ENCODE data around the gene PITPNC1. TPM values are rescaled to one million over a fixed set of nuclear protein-coding genes. Genes with fewer than 3 reads are reported as not detected.

The PITPNC1 gene
- total RNA-seq, 3 donors from 2014 or later = 11.0 to 17.7 (median 14.8) TPM

DNA sequence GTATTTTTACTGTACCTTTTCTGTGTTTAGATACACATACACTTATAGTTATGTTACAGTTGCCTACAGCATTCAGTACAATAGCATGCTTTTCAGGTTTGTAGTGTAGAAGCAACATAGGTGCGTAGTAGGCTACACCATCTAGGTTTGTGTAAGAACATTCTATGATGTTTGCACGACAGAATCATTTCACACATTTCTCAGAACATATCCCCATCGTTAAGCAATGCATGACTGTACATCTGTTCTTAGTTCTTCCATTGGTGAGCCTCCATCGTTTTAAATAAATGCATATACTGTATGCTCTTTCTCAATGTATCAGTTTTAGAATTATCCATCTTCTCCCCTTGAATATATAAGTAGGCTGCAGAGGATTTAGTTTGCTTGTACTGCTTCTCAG is 122.6 kb downstream of the PITPNC1 start:
- TF ChIP-seq, protein P1, sequence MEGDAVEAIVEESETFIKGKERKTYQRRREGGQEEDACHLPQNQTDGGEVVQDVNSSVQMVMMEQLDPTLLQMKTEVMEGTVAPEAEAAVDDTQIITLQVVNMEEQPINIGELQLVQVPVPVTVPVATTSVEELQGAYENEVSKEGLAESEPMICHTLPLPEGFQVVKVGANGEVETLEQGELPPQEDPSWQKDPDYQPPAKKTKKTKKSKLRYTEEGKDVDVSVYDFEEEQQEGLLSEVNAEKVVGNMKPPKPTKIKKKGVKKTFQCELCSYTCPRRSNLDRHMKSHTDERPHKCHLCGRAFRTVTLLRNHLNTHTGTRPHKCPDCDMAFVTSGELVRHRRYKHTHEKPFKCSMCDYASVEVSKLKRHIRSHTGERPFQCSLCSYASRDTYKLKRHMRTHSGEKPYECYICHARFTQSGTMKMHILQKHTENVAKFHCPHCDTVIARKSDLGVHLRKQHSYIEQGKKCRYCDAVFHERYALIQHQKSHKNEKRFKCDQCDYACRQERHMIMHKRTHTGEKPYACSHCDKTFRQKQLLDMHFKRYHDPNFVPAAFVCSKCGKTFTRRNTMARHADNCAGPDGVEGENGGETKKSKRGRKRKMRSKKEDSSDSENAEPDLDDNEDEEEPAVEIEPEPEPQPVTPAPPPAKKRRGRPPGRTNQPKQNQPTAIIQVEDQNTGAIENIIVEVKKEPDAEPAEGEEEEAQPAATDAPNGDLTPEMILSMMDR (IDR thresholded peaks at IDR 0.05) = no peak
- TF ChIP-seq POLR2AphosphoS5 (IDR thresholded peaks at IDR 0.05) = no peak
- TF ChIP-seq POLR2A (IDR thresholded peaks at IDR 0.05) = no peak
- intact Hi-C loops (cut with DNase I; ENCODE audit: low total_unique reads) = no loop called here
- no peak overlapping the region for H3K27ac ChIP-seq

DNA sequence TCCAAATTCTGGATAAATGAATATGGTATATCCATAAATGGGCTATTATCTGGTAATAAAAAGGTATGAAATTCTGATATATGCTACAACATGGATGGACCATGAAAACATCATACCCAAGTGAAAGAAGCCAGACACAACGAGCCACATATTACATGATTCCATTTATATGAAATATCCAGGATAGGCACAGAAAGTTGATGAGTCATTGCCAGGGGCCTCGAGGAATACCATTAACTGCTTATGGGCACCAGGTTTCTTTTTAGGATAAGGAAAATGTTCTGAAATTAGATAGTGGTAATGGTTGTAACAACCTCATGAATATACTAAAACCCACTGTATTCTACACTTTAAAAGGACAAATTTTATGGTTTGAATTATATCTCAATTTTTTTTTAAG is 123.2 kb downstream of the PITPNC1 start:
- TF ChIP-seq POLR2A (IDR thresholded peaks at IDR 0.05) (no peak), POLR2AphosphoS5 (IDR thresholded peaks at IDR 0.05) (no peak)
- TF ChIP-seq, protein P1 (IDR thresholded peaks at IDR 0.05) = no peak
- Histone ChIP-seq H3K36me3 (no peaks in the 10 kb centered on the region), H3K9me3 (no peaks in the 10 kb centered on the region), H3K27ac (no peak overlapping the region), H3K4me1 (no peaks in the 10 kb centered on the region), H3K27me3 (no peaks in the 10 kb centered on the region), H3K4me3 (no peak overlapping the region)
- DNase-seq (ENCODE audit: low spot score in 2 of 2) = no peak
- intact Hi-C loops (cut with DNase I; ENCODE audit: low total_unique reads) = no loop called here

More for the DNA sequence above, 122.6 kb downstream of the PITPNC1 start:
- no peaks in the 10 kb centered on the region for H3K36me3 ChIP-seq
- H3K27me3 ChIP-seq = no peaks in the 10 kb centered on the region
- H3K9me3 ChIP-seq = no peaks in the 10 kb centered on the region
- H3K4me3 ChIP-seq = no peak overlapping the region
- H3K4me1 ChIP-seq = no peaks in the 10 kb centered on the region
- DNase-seq (ENCODE audit: low spot score in 2 of 2) = no peak

DNA sequence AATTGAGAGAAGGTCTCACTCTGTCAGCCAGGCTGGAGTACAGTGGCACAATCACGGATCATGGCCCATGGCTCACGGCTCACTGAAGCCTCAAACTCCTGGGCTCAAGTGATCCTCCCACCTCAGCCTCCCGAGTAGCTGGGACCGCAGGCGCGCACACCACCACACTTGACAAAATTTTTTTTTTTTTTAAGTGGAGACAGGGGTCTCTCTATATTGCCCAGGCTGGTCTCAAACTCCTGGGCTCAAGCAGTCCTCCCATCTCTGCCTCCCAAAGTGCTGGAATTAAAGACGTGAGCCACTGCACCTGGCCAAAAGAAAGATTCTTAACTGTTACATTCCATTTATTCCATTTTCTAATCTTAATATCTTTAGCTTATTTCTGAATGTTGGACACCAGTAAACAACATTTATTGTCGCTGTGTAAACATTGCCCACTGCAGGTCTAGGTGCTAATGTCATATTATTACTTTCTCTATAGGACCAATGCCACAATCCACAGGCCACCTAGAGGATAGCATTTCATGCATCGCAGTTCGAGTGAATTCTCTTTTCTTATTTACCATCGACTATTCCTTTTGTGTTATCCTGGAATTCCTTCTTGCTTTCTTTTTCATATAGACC is 123.7 kb downstream of the PITPNC1 start:
- no peak overlapping the region for H3K27ac ChIP-seq
- no peaks in the 10 kb centered on the region for H3K36me3 ChIP-seq
- H3K4me1 ChIP-seq = no peaks in the 10 kb centered on the region
- TF ChIP-seq, protein P1 (IDR thresholded peaks at IDR 0.05) = no peak
- TF ChIP-seq POLR2A (IDR thresholded peaks at IDR 0.05) (no peak), POLR2AphosphoS5 (IDR thresholded peaks at IDR 0.05) (no peak)
- H3K27me3 ChIP-seq = no peaks in the 10 kb centered on the region
- intact Hi-C loops (cut with DNase I; ENCODE audit: low total_unique reads) = no loop called here
- no peak for DNase-seq (ENCODE audit: low spot score in 2 of 2)
- H3K4me3 ChIP-seq = no peak overlapping the region
- H3K9me3 ChIP-seq = no peaks in the 10 kb centered on the region

DNA sequence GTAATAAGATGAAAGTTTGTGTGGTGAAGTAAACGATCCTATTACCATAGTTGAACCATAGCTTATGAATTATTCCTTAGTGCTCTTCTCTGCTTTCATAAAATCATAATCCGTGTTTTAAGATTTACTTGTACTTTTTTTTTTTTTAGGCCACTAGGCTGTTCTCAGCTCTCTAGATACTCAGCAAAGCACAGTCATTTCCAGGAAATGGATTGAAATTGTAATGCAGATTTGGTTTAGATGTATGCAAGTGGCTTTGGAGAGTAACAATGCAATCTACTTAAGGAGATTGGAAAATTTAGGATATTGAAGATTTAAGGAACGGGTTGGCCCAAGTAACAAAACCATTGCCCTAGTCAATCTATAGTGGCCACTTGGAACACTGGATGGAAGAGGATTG is 125.1 kb downstream of the PITPNC1 start:
- no peaks in the 10 kb centered on the region for H3K36me3 ChIP-seq
- intact Hi-C loops (cut with DNase I; ENCODE audit: low total_unique reads) = no loop called here
- no peak overlapping the region for H3K27ac ChIP-seq
- no peaks in the 10 kb centered on the region for H3K27me3 ChIP-seq
- no peaks in the 10 kb centered on the region for H3K9me3 ChIP-seq
- TF ChIP-seq, protein P1 (IDR thresholded peaks at IDR 0.05) = no peak
- TF ChIP-seq POLR2AphosphoS5 (IDR thresholded peaks at IDR 0.05) (no peak), POLR2A (IDR thresholded peaks at IDR 0.05) (no peak)
- no peaks in the 10 kb centered on the region for H3K4me1 ChIP-seq
- no peak overlapping the region for H3K4me3 ChIP-seq
- no peak for DNase-seq (ENCODE audit: low spot score in 2 of 2)

DNA sequence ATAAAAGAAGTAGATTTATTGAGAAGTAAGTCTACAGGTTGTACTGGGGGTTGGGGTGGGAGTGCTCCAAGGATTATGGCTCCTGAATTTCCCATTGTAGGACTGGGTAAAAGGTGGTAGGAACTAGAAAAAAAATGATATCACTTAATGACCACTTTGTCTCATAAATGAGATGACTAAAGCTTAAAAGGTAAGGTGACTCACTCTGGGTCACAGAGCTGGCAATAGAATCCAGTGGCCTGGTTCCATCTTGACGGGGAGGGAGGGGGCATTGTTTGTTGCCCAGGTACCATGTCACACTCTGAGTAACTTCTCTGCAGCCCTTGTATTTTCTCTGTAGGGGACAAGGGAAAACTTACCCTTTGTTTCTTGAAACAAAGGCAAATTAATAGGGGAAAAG is 126.1 kb downstream of the PITPNC1 start:
- no peak overlapping the region for H3K4me3 ChIP-seq
- TF ChIP-seq POLR2AphosphoS5 (IDR thresholded peaks at IDR 0.05) = no peak
- TF ChIP-seq POLR2A (IDR thresholded peaks at IDR 0.05) = no peak
- TF ChIP-seq, protein P1 (IDR thresholded peaks at IDR 0.05) = no peak
- no peaks in the 10 kb centered on the region for H3K4me1 ChIP-seq
- intact Hi-C loops (cut with DNase I; ENCODE audit: low total_unique reads) = no loop called here
- no peaks in the 10 kb centered on the region for H3K36me3 ChIP-seq
- no peaks in the 10 kb centered on the region for H3K9me3 ChIP-seq
- no peak overlapping the region for H3K27ac ChIP-seq
- DNase-seq (ENCODE audit: low spot score in 2 of 2) = no peak
- H3K27me3 ChIP-seq = no peaks in the 10 kb centered on the region

Data from breast epithelium (tissue), 4 donors.